HG02840 (cell line): ENCODE measurements around the gene ZFP2.
"Not testable (repeated sequence)": the region's sequence is repeated elsewhere in the genome, so short reads cannot be mapped to it uniquely, and the experiment has no call there.

ENCODE experiments used
- ATAC-seq: cut with Tn5 transposase; IDR thresholded peaks from one replicate; pipeline ENCODE4 v1.9.1; 2021; ENCODE audit warnings: mild to moderate bottlenecking, moderate library complexity, moderate number of reproducible peaks; ENCODE audit not compliant: unreplicated experiment, low FRiP score

ZFP2 gene

DNA sequence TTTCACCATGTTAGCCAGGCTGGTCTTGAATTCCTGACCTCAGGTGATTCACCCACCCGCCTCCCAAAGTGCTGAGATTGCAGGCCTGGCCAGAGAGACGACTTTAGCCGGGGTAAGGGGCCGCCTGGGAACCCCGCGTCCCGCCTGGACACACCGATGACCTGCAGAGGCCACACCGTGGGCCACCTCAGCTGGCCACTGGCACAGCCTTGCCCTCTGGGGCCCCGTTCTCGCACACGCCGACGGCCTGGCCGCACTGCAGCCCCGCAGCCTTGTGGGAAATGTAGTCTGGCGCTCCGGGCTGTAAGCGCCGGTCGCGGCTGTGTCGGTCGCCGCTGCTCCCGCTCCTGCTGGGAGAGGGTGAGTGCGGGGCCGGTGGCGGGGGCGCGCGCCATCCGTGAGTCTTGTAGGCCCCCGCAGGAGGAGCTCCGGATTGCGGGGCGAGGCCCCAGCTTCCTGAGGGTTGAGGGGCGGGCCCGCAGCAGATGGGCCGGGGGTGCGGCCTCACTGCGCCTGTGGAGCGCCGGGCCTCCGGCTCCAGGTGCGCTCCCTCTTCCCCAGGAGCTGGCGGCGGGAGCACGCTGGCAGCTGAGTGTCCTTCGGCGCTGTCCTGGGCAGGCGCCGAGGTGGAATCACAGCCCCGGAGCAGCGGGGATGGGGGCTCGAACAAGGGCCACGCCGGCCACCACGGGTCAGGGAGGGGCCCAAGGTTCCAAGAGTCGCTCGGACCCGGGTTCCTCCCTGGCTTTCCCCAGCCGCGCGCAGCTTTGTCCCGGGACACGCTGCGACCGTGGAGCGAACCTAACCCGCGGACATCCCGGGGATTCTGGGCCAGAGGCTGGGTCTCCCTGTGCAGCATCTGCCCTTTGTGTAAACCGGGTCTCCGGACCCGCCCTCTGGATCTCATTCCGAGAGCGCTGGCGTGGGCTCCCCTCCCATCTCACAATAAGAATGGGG, at the start of gene ZFP2:
TSS of gene ZFP2 (plus strand) at position 299 of the 957 bp plus-strand sequence. CDS start 35,401 bp downstream, outside the sequence.
- no peak for ATAC-seq

DNA sequence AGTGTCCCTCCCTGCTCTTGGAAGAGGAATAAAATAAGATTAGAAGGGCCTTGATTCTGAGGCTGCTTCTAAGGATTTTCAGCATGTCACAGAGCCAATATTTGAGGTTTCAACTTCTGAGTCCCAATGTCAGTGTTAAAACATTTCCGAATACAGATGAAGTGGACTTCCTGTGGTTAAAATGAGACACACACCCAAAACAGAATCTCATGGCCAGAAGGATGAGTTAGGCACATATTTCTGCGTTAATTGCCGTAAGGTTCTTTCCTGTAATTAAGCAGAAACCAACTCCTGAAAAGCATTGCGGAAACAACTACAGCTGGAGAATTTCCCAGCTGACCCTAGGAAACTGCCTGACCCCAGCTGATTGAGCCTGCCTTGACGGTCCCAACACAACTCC, 46.4 kb upstream of the ZFP2 start:
- ATAC-seq, result no peak

DNA sequence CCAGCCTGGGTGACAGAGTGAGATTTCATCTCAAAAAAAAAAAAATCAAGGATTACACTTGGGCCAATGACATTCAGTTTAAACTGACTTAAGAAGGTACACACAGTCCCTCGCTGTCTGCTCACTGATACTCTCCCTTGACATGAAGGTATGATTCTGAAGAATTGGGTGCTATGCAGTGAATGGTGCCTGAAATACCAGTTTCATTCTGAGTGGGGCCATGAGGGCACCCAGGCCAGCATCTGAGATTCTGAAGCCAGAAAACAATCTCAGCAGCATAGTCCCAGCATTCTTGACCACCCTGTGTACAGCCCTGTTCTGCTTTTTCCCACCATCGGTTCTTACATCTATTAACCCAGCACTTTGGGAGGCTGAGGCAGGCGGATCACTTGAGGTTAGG, 43.8 kb upstream of the ZFP2 start:
- no peak for ATAC-seq

DNA sequence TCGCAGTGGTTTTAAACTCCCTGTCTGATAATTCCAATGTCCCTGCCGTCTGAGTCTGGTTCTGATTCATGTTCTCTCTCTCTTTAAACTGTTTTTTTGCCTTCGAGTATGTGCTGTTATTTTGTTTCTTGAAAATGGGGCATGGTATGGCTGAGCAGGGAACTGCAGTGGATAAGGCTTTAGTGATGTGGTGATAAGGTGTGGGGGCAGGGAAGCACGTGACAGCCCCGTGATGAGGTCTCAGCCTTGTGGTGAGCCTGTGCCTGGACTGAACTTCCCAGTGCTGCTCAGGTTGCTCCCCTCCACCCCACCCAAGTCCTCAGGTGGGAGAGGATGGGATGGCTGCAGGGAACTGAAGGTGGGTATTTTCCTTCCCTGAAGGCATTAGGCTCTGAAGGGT, 41.4 kb upstream of the ZFP2 start:
- no peak for ATAC-seq

DNA sequence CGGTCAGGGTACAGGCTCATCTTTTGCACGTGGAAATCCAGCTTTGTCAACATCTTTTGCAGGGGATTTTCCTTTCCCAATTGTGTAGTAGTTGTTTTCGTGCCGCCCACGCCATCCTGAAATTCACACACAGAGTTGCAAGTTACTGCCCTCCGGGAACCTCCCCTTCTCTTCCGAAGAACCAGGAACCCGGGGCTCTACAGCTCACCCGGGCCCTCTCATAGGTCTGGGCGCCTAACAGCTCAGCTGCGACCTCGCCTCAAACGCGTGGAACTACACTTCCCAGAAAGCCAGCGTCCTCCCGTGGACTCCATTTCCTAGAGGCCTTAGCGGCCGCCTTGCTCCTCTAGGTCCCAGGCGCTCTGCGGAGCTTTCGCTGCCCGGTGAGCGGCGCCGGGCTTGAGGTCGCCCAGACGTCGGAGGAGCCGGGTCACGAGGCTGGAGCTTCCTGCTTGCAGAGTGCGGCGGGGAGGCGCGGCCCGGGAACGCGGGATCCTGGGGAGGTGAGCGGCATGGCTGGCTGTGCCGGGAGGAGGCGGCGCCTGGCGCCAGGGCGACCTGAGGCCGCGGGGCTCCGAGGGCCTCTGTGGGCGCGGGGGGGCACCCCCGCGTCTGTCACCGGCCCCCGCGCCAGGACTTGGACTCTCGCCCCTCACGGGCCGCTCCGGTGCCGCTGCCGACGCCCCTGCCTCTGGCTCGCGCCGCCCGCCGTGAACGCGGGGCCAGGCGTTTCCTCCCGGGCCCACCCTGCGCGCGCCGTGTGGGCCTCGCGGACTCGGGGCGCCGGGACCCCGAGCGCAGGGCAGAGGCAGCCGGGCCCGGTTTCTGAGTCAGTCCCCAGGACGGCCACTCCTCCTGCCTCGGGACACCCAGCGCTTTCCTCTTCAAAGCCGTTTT, 35.8 kb upstream of the ZFP2 start, which contains the start of gene ZNF354B:
TSS of gene ZNF354B (plus strand) at position 329 of the 897 bp plus-strand sequence. CDS start 1,095 bp downstream, outside the sequence.
- peak; percentile 98 for ATAC-seq

DNA sequence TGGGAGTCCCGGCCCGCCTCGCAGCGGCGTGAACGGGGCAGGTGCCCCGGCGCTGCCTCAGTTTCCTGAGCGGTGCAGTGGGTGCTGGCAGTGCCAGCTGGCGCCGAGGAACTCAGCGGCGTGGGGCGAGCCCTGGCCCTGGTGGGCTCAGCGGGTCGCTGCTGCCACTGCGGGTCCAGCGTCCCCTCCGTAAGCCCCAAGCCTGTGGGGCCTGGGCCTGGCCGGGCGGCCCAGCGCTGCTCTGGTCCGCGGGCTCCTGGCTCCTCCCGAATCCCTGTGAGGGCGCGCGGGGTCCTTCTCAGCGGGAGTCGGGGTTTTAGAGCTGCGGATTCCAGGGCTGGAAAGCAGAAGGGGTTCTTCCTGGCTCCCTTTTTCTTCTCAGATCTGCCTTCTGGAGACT, 35.1 kb upstream of the ZFP2 start:
- ATAC-seq, result not testable (repeated sequence)

DNA sequence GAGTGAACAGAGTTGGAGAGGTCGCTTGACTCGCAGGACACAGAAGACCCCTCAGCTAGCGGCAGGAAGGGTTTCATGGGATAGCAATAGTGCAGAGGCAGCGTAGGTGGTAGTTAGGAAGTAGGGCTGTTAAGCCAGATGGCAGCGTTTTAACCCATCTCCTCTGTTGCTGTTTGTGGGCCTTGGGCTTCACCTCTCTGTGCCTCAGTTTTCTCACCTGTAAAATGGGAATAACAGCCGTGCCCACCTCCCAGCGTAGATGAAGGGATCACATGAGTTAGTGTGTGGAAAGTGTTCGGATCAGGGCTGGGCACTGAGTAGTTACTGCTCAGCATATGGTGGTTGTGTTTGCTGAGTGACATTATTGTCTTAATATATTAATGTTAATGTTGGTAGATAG, 34.1 kb upstream of the ZFP2 start:
- no peak for ATAC-seq

DNA sequence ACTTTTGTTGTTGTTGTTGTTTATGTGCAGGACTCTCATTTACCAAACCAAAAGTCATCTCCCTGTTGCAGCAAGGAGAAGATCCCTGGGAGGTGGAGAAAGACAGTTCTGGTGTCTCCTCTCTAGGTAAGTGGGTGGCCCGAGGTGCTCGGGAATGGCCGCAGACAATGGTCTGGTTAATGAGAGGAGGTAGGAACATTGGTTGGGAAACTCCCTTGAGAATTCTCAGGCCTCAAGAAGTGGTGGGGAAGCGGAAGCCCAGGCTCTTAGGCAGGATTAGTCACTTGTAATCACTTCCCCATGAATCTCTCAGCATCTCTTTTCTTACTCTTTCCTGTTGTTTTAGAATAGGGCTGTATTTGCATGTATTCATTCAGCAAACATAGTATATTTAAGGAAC, 28.8 kb upstream of the ZFP2 start:
- ATAC-seq, result no peak

DNA sequence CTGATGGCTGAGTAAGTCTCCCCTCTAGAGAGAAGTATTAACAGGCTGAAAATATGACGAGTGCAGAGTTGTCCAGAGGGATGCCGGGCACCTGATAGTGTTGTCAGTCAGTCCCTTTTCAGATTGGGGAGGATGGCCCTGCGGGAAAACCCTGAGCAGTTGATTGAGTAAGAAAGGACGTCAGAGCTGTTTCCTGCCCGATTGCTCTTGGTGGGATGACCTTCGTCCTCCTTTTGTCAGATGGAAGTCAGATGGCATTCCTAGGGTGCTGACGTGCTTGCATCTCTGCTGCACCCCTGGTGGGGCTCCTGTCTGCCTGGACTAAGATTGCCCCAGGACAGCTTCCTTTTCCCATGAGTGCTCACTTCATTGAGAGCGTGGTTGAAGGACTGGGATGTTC, 26.1 kb upstream of the ZFP2 start:
- no peak for ATAC-seq

DNA sequence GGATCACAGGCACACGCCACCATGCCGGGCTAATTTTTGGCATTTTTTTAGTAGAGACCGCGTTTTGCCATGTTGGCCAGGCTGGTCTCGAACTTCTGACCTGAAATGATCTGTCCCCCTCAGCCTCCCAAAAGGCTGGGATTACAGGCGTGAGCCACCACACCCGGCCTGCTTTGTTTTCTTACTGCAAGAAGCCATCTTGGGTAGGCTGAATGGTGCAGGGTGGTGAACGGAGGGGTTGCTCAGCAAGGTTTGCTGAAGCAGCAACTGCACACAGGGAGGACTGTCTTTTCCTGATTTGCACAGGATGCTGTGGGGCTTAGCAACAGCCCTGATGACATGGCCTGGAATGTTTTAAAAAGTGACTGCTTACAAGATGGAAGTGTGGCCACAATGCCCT, 25.3 kb upstream of the ZFP2 start:
- no peak for ATAC-seq

DNA sequence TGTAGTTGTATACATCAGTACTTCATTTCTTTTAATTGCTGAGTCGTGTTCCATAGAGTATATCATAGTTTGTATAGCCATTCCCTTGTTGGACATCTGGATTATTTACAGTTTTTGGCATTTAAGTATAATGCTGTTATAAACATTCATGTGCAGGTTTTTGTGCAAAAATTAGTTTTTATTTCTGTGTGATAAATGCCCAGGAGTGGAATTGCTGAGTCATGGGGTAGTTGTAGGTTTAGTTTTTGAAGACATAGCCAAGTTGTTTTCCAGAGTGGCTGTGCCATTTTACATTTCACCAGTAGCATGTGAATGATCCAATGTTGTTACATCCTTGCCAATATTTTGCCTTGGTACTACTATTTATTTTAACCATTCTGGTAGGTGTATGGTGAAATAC, 23.4 kb upstream of the ZFP2 start:
- no peak for ATAC-seq

DNA sequence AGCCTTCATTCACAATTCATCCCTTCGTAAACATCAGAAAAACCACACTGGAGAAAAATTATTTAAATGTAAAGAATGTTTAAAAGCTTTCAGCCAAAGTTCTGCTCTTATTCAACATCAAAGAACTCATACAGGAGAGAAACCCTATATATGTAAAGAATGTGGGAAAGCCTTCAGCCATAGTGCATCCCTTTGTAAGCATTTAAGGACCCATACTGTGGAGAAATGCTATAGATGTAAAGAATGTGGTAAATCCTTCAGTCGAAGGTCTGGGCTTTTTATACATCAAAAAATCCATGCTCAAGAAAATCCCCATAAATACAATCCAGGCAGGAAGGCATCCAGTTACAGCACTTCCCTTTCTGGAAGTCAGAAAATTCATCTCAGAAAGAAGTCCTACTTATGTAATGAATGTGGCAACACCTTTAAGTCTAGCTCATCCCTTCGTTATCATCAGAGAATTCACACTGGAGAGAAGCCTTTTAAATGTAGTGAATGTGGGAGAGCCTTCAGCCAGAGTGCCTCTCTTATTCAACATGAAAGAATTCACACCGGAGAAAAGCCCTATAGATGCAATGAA, 12.5 kb upstream of the ZFP2 start:
- not testable (repeated sequence) for ATAC-seq

DNA sequence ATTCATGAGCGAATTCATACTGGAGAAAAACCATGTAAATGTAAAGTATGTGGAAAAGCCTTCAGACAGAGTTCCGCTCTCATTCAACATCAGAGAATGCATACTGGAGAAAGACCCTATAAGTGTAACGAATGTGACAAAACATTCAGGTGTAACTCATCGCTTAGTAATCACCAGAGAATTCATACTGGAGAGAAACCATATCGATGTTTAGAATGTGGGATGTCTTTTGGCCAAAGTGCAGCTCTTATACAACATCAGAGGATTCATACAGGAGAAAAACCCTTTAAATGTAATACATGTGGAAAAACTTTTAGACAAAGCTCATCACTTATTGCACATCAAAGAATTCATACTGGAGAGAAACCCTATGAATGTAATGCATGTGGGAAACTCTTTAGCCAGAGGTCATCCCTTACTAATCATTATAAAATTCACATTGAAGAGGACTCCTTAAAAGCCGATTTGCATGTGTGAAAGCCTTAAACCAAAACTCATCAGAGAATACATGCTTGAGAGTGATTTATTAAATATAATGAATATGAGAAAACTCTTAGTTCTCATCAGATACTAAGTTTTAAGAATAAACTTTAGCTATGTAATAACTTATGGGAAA, 11.8 kb upstream of the ZFP2 start:
- ATAC-seq, result no peak

DNA sequence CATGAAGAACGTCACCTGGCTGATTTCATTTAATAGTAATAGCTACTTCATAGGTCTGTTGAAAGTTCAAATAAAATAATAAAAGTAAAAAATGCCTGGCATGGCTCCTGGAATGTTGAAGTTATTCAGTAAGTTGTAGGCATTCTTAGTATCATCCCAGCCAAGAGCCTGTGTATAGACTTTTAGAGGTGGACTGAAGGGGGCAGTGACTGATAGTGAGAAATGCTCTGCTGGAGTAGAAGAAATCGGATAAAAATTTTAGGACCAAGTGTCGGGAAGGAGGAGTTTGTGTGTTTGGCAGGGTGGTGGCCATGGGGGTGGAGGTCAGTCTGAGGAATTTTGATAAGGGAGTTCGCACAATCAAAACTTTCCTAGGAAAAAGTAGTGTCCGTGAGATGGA, 3.6 kb downstream of the ZFP2 start:
- ATAC-seq, result no peak

DNA sequence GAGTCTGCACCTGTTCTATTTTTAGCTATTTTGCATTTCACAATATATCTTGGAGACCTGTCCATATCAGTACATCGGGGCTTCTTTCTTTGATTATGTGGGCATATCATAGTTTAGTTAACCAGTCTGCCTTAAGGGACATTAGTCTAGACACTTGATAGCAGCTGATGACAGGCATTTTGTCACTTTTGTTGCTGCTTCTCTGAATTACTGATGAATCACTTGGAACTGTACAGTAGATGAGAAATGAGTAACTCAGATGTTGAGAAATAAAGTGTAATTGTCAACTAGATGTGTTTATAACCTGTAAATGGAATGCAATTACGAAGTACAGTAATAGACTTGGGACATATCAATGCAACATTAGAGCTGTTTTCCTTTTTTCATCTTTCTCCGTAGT, 7.1 kb downstream of the ZFP2 start:
- no peak for ATAC-seq

DNA sequence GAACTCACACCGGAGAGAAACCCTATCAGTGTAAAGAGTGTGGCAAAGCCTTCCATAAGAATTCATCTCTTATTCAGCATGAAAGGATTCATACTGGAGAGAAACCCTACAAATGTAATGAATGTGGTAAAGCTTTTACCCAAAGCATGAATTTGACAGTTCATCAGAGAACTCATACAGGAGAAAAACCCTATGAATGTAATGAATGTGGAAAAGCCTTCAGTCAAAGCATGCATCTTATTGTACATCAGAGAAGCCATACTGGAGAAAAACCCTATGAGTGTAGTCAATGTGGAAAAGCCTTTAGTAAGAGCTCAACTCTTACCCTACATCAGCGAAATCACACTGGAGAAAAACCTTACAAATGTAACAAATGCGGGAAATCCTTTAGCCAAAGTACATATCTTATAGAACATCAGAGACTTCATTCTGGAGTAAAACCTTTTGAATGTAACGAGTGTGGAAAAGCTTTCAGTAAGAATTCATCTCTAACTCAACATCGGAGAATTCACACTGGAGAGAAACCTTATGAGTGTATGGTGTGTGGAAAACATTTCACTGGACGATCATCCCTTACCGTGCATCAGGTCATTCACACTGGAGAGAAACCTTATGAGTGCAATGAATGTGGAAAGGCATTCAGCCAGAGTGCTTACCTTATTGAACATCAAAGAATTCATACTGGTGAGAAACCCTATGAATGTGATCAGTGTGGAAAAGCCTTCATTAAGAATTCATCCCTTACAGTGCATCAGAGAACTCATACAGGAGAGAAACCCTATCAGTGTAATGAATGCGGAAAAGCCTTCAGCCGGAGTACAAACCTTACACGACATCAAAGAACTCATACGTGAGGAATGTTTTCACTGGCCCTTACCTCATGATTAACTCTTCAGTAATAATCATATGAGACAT, 36.4 kb downstream of the ZFP2 start:
- no peak for ATAC-seq

DNA sequence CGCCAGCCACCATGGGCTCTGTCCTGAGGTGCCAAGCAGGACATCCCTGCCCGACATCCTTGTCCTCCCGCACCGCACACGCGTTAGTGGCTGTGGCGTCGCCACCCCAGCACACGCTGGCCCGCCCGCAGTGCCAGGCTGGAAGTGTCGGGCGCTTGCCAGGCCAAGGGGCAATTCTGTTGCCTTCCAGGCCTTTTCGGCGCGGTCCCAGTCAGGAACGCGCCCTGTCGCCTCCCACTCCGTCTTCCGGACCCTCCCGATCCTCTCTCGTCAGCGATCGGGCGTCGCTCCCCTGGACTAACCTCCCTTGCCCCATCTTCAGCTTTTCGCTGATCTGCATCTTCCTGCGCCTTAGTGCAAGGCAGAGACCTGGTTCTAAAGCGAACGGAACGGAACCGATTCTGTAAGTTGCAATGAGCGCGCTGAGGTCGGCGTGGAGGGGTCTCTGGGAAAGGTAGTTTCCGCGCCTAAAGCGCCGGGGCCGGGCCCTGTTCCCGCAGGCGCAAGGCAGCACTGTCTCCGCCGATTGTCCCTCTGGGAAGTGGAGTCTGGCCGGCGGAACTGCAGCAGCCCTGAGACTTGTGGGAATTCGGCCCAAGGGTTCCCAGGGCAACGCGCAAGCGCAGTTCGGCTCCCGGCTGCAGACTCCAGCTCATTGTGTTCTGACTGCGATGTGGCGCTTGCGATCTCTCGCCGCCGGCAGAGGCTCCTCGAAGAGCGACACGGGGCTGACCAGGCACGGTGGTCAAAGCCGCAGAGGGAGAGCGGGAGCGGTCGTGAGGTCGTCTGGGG, 45.1 kb downstream of the ZFP2 start, which contains the start of gene ZNF454:
TSS of gene ZNF454 (plus strand) at position 630 of the 792 bp plus-strand sequence. CDS start 1,594 bp downstream, outside the sequence.
- ATAC-seq, result no peak

DNA sequence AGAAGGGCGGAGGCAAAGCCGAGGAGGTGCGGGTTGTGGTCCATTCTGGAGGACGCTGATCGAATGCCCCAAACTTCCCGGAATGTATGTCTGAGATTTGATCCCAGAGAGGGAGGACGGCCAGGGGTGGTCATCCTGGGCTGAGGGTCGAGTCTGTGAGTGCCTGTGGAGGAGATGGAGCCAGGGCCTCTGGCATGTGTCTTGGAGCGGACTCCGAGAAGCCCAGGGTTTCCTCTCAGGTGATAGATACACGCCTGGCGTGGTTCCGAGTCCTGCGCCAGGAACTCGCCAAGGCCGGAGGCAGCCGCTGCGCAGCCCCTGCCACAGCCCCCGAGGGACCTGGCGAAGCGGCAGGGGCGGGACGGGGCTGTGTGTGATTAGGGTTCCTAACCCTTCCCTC, 45.6 kb downstream of the ZFP2 start:
- ATAC-seq, result no peak
